Astrocyte of the spinal cord (primary cell): ENCODE results near the gene ABI3BP.

Source experiments
- DNase-seq: peaks from one replicate; pipeline ENCODE4 v3.0.0; 2011; ENCODE audit warnings: low read depth, low spot score
- H3K4me3 ChIP-seq: 2 replicates; pipeline ENCODE4 v1.5.1; 2011; ENCODE audit warnings: low read depth, mild to moderate bottlenecking, low read length, moderate library complexity
- CTCF ChIP-seq: IDR thresholded peaks from 2 replicates; pipeline ENCODE4 v1.5.1; 2012; ENCODE audit warnings: low read depth, mild to moderate bottlenecking, low read length, inconsistent platforms
- in situ Hi-C: cut with HindIII; loops from 2 replicates; pipeline ENCODE4 v1.10.0; 2017; ENCODE audit warnings: low sequenced_read_pairs

Gene ABI3BP

DNA sequence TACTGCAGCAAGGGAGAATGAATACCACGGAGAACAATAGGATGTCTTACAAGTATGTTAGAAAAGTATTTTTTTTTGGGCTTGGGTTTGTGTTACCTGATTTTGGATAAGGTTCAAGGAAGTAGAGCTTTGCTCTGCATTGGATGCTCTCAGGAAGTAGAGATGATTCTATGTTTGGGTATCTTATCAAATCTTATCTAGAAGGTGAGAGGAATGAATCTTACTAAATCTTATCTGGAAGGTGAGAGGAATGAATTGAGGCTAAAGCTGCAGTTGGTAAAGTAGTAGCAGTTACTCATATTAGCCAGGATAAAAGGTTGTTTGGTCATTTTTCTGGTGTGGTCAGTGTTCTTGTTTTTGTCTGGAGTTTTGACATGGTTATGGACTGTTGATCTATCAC lies 266.5 kb downstream of the ABI3BP start:
- no peak overlapping the region for H3K4me3 ChIP-seq
- DNase-seq: no peak
- no peak for TF ChIP-seq CTCF
- in situ Hi-C loops: no loop called here

GRCh38 chr3:100725935-100726513 lies 267.2 kb downstream of the ABI3BP start:
- no peak for DNase-seq
- no peak overlapping the region for H3K4me3 ChIP-seq
- in situ Hi-C loops: no loop called here
- no peak for TF ChIP-seq CTCF

DNA sequence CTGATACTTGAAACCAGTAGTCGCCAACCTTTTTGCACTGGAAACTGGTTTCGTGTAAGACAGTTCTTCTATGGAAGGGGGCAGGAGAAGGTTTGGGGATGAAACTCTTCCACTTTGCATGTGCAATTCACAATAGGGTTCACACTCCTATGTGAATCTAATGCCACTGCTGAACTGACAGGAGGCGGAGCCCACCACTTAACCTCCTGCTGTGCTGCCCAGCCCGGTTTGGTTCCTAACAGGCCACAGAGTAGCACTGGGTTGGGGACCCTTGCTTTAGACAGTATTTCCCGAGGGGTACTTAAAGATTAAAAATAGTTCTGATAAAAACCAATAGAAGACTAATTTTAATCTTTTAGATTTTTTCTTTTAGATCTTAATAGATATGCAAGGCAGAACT lies 272.8 kb downstream of the ABI3BP start:
- no peak for DNase-seq
- in situ Hi-C loops: no loop called here
- no peak for TF ChIP-seq CTCF
- no peak overlapping the region for H3K4me3 ChIP-seq

DNA sequence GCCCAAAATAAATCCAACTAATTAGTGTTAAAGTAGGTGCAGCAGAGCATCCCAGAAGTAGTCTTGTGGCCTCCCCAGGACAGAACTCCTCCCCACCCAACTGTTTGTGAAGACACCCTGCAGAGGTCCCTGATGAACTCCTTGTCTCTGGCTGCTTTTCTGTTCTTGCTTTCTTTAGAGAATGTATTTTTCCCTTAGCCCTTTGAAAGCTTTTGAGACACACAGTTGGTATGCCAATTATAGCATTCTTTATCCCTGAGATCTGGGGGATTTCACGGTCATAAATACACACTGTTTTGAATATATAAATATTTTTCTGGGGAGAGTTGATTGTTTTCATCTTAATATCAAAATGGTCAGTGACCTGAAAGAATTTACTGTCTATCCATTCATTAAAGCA lies 274.1 kb downstream of the ABI3BP start:
- in situ Hi-C loops: no loop called here
- DNase-seq: no peak
- H3K4me3 ChIP-seq: no peak overlapping the region
- TF ChIP-seq CTCF: no peak

DNA sequence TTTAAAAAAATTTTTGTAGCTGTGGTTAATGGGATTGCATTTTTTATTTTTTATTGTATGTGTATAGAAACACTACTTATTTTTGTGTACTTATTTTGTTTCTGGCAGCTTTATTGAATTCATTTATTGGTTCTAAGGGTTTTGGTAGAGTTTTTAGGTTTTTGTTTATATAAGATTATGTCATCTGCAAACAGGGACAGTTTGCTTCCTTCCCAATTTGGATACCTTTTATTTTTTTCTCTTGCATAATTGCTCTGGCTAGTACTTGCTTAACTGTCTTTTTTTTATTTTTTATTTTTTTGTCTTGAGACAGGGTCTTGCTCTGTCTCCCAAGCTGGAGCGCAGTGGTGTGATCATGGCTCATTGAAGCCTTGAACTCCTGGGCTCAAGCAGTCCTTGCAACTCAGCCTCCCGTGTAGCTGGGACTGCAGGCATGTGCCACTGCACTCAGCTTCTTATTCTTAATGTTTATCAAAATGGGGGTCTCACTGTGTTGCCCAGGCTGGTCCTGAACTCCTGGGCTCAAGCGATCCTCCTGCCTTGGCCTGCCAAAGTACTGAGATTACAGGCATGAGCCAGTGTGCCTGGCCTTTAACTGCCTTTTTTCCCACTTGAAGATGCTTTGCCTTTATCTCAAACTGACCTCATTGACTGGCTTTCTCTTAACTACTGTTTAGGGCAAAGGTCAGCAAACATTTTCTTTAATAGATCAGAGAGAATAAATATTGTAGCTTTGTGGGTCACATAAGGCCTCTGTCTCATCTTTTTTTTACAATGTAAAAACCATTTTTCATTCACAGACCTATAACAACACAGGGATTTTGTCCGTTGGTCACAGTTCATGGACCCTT lies 275.4 kb downstream of the ABI3BP start:
- no peak for DNase-seq
- in situ Hi-C loops: no loop called here
- TF ChIP-seq CTCF: no peak
- no peak overlapping the region for H3K4me3 ChIP-seq

DNA sequence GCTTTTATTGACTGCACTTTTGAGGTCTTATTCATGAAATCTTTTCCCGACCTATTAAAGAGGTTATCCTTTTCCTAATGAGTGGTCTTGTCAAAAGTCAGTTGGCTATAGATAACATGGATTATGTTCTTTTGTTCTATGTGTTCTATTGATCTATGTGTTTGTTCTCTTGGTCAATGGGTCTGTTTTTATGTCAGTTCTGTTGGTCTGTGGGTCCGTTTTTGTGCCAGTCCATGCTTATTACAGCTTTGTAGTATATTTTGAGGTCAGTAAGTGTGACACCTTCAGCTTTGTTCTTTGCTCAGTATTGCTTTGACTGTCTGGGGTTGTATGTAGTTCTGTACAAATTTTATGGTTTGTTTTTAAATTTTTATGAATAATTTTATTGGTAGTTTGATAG lies 276.2 kb downstream of the ABI3BP start:
- no peak for TF ChIP-seq CTCF
- in situ Hi-C loops: no loop called here
- no peak for DNase-seq
- no peak overlapping the region for H3K4me3 ChIP-seq
